Measurements from ENCODE around the gene TLX2. TPM values are rescaled to one million over a fixed set of nuclear protein-coding genes. Genes with fewer than 3 reads are reported as not detected.
A peak's percentile ranks its signal among the peaks of the same experiment; 100 is the strongest.

The TLX2 gene
- total and polyA plus RNA-seq, 2 experiments from 2014 or later, result 0.16 to 0.21 TPM

- TF ChIP-seq, protein P1, sequence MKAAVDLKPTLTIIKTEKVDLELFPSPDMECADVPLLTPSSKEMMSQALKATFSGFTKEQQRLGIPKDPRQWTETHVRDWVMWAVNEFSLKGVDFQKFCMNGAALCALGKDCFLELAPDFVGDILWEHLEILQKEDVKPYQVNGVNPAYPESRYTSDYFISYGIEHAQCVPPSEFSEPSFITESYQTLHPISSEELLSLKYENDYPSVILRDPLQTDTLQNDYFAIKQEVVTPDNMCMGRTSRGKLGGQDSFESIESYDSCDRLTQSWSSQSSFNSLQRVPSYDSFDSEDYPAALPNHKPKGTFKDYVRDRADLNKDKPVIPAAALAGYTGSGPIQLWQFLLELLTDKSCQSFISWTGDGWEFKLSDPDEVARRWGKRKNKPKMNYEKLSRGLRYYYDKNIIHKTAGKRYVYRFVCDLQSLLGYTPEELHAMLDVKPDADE (IDR thresholded peaks at IDR 0.05), result peak; percentile 98
- TF ChIP-seq CREB1 (CRISPR knock-in tag; IDR thresholded peaks at IDR 0.05; ENCODE audit: low read depth), result peak; percentile 52
These were observed 15.3 kb downstream of the TLX2 start, which contains the start of the genes AUP1 and HTRA2 (continued) for GRCh38 chr2:74529357-74530238.

DNA sequence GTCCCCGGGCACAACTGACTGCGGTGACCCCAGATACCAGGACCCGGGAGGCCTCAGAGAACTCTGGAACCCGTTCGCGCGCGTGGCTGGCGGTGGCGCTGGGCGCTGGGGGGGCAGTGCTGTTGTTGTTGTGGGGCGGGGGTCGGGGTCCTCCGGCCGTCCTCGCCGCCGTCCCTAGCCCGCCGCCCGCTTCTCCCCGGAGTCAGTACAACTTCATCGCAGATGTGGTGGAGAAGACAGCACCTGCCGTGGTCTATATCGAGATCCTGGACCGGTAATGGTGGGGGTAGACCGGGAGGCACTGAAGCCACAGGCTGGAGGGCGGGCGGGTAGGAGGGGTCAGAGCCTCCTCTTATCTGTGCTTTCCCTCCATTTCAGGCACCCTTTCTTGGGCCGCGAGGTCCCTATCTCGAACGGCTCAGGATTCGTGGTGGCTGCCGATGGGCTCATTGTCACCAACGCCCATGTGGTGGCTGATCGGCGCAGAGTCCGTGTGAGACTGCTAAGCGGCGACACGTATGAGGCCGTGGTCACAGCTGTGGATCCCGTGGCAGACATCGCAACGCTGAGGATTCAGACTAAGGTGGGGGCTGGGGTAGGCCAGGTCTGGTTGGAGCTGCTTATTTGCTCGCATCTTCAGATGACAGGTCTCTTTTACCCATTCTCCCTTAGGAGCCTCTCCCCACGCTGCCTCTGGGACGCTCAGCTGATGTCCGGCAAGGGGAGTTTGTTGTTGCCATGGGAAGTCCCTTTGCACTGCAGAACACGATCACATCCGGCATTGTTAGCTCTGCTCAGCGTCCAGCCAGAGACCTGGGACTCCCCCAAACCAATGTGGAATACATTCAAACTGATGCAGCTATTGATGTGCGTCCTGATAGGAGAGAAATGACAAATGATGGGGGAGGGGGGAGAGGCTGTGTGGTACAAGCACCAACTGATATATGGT is 16.3 kb downstream of the TLX2 start:
- 0 out of 2 replicates have a peak, but pooled peaks cover 12% of the 10 kb centered on the region for H3F3A ChIP-seq (replicated peaks; ENCODE audit: low read depth)
- H3K4me3 Mint-ChIP-seq, result peak overlapping the region; percentile 100
- peak overlapping the region; percentile 93 for H3K4me2 ChIP-seq
- peak overlapping the region; percentile 97 for H2AFZ ChIP-seq
- H3K27ac ChIP-seq (ENCODE audit: low read depth), result no peak overlapping the region
- peaks cover 7% of the 10 kb centered on the region; the same call in 1 of the 2 replicates for H3K4me1 ChIP-seq (ENCODE audit: insufficient read depth)
- H3K9me2 ChIP-seq (ENCODE audit: insufficient read depth), result no peaks in the 10 kb centered on the region
- peaks cover 19% of the 10 kb centered on the region for H3K4me1 Mint-ChIP-seq
- H3K9me3 Mint-ChIP-seq, result no peaks in the 10 kb centered on the region; the same call in 2 of the 3 replicates
- peaks cover 18% of the 10 kb centered on the region for H3K79me2 ChIP-seq (replicated peaks; ENCODE audit: insufficient read depth)
- H3K4me3 ChIP-seq, result peak overlapping the region; percentile 100
- peaks cover 18% of the 10 kb centered on the region for H3K27me3 Mint-ChIP-seq (ENCODE audit: insufficient read depth, low read depth, poor library complexity)
- peaks cover 11% of the 10 kb centered on the region for H3K36me3 ChIP-seq (ENCODE audit: insufficient read depth)
- H3K27ac Mint-ChIP-seq, result no peak overlapping the region; the same call in 1 of the 2 replicates
- ATAC-seq (peak; percentile 23), DNase-seq (ENCODE audit: low spot score) (peak; percentile 57)
- peaks cover 9% of the 10 kb centered on the region; the same call in 1 of the 2 replicates for H4K20me1 ChIP-seq (replicated peaks; ENCODE audit: insufficient read depth)
- no peaks in the 10 kb centered on the region for H3K27me3 ChIP-seq (ENCODE audit: insufficient read depth)
- peaks cover 55% of the 10 kb centered on the region for H3K36me3 Mint-ChIP-seq (ENCODE audit: low read depth)
- TF ChIP-seq EZH2 (IDR thresholded peaks at IDR 0.05; ENCODE audit: low read depth, unreplicated experiment) (no peak), ZNF114 (CRISPR knock-in tag; IDR thresholded peaks at IDR 0.05) (no peak), JUNB (IDR thresholded peaks at IDR 0.05; ENCODE audit: unreplicated experiment) (no peak), ZNF462 (CRISPR knock-in tag; IDR thresholded peaks at IDR 0.05) (no peak), ZNF331 (CRISPR knock-in tag; IDR thresholded peaks at IDR 0.05; ENCODE audit: low read depth) (no peak), CTCF (conservative IDR thresholded peaks at IDR 0.05; ENCODE audit: low read depth in 2 of 2) (no peak)
